ENCODE data around the gene C15orf39. TPM values are rescaled to one million over a fixed set of nuclear protein-coding genes. Genes with fewer than 3 reads are reported as not detected.

C15orf39 gene
- total RNA-seq: 10.1 and 10.8 TPM in 2 replicates

DNA sequence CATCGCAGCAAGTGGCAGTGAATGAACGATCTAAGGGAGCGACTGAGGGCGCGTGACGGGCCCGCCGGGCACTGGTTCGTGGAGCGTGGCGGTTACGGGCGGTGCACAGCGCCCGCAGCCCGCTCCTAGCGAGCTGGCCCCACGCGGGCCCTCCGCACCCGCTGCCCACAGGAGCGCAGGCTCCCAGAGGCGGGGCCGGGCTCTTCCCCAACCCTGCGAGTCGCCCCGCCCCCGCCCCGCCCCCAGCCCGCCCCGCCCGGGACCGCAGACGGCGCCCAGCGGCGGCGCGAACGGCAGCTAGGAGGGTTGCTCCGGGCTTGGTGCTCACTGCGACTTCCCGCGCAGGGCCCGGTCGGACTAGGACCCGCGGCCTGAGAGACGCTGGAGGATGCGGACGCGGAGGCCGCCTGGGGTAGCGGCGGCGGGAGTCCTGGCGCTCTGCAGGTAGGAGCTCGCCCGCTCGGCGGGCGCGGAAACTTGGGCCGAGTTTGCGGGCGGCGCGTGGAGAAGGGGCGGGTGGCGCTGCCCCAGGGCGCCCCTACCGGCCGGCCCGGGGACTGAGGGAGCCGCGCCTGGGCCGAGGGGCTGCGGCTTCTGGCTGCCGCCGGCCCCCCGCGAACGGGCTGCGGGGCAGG, at the start of gene C15orf39:
TSS of gene C15orf39 (plus strand) at position 267 of the 635 bp plus-strand sequence. CDS start 4,167 bp downstream, outside the sequence.

DNA sequence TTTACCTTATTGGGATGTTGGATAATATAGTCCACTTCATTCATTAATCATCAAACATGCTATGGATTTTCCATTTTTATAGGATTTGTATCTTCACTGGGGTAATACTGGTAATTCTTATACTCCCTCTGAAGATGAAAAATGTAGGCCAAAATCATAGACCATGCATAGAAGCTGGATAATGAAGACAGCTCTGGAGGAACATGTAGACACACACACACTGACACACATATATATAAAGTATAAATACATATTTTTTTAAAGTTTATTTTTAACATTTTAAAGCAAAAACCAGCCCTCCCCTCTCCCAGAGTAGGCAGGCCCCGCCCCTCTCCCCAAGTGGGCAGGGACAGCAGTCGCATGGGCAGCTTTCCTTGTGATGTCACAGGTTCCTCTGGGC, 56.4 kb downstream of the C15orf39 start, which contains the start of gene GOLGA6C:
TSS of gene GOLGA6C (plus strand) at position 301 of the 400 bp plus-strand sequence. CDS start 265 bp downstream, outside the sequence.

Other genes with a start within 250 kb of the C15orf39 start
- 0.53 and 1.2 TPM in 2 replicates for gene RPP25, start 245.1 kb upstream of the C15orf39 start, total RNA-seq
- gene SCAMP5, start 206.3 kb upstream of the C15orf39 start, total RNA-seq: 2.0 and 5.5 TPM in 2 replicates
- 15.9 and 23.7 TPM in 2 replicates for gene PPCDC, start 178.3 kb upstream of the C15orf39 start, total RNA-seq
- gene GOLGA6C, start 56.5 kb downstream of the C15orf39 start, total RNA-seq: not detected in 2 replicates
- gene GOLGA6D, start 81.0 kb downstream of the C15orf39 start, total RNA-seq: not detected in 2 replicates
- 156 and 191 TPM in 2 replicates for gene COMMD4, start 134.2 kb downstream of the C15orf39 start, total RNA-seq
- gene NEIL1, start 145.2 kb downstream of the C15orf39 start, total RNA-seq: under 0.01 and 5.3 TPM in 2 replicates
- 69.8 and 85.9 TPM in 2 replicates for gene MAN2C1, start 166.7 kb downstream of the C15orf39 start, total RNA-seq
- 24.6 and 25.7 TPM in 2 replicates for gene SIN3A, start 249.8 kb downstream of the C15orf39 start, total RNA-seq

All from myometrial cell (primary cell).